ENCODE measurements around the gene FAIM2. TPM values are rescaled to one million over a fixed set of nuclear protein-coding genes. Genes with fewer than 3 reads are reported as not detected.
"Not testable (repeated sequence)": the region's sequence is repeated elsewhere in the genome, so short reads cannot be mapped to it uniquely, and the experiment has no call there.

The FAIM2 gene
- total RNA-seq, 1 experiment from 2014 or later: not detected

DNA sequence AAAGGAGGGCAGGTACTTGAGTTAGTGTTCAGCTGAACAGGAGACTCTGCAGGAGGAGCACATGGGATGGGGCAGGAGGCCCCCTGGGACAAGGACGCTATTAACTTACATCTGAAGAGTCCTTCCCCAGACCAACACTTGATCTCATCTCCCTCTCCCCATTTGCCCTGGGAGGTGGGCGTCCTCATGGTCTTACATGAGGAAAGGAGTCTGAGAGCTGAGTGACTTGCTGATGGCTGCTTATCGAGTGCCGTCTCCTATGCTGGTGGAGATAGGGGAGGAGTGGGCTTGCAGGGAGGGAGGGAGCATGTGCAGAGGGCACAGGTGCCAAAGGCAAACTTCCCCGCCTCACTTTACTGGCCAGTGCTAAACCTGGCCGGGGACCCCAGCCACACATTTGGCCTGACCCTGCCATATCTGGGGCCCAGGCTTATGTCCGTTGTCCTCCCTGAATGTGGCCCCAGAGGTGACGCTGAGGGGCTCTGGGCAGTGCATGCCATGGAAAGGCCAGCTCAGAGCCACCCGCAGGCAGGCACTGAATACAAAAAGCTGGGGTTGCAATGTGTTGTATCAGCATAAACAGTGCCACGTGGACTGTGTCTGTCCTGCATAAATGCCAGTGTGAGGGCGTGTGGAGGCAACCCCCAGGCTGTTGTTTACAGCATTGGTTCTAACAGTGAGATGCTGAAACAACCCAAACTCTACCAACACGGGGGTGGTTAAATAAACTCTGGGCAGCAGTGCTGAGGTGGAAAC is 29.4 kb downstream of the FAIM2 start:
- CTCF ChIA-PET: interaction anchor here (0.5 kb wide), 1 partner anchor 806 kb away, joined by 9 read pairs; no protein-coding TSS in a partner anchor
- no peaks in the 10 kb centered on the region for H3K4me1 Mint-ChIP-seq (ENCODE audit: low read depth, unreplicated experiment)
- H3K9me3 Mint-ChIP-seq (ENCODE audit: low read depth, unreplicated experiment): peaks cover 4% of the 10 kb centered on the region
- H3K27ac Mint-ChIP-seq (ENCODE audit: unreplicated experiment): no peak overlapping the region
- H3K36me3 Mint-ChIP-seq (ENCODE audit: insufficient read depth, unreplicated experiment): no peaks in the 10 kb centered on the region
- no peak for DNase-seq
- H3K4me3 Mint-ChIP-seq (ENCODE audit: low read depth, unreplicated experiment): no peak overlapping the region
- no TSS peak for BruUV-seq (replicated peaks)
- intact Hi-C loops (cut with micrococcal nuclease; ENCODE audit: unreplicated experiment): no loop called here
- no peaks in the 10 kb centered on the region for H3K27me3 Mint-ChIP-seq (ENCODE audit: unreplicated experiment)
- TF ChIP-seq, protein P1, sequence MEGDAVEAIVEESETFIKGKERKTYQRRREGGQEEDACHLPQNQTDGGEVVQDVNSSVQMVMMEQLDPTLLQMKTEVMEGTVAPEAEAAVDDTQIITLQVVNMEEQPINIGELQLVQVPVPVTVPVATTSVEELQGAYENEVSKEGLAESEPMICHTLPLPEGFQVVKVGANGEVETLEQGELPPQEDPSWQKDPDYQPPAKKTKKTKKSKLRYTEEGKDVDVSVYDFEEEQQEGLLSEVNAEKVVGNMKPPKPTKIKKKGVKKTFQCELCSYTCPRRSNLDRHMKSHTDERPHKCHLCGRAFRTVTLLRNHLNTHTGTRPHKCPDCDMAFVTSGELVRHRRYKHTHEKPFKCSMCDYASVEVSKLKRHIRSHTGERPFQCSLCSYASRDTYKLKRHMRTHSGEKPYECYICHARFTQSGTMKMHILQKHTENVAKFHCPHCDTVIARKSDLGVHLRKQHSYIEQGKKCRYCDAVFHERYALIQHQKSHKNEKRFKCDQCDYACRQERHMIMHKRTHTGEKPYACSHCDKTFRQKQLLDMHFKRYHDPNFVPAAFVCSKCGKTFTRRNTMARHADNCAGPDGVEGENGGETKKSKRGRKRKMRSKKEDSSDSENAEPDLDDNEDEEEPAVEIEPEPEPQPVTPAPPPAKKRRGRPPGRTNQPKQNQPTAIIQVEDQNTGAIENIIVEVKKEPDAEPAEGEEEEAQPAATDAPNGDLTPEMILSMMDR (IDR thresholded peaks at IDR 0.05; ENCODE audit: unreplicated experiment): no peak

- Mint-ChIP-seq H3K4me1 (ENCODE audit: low read depth, unreplicated experiment) (no peaks in the 10 kb centered on the region), H3K36me3 (ENCODE audit: insufficient read depth, unreplicated experiment) (no peaks in the 10 kb centered on the region), H3K9me3 (ENCODE audit: low read depth, unreplicated experiment) (peaks cover 4% of the 10 kb centered on the region), H3K27me3 (ENCODE audit: unreplicated experiment) (no peaks in the 10 kb centered on the region), H3K4me3 (ENCODE audit: low read depth, unreplicated experiment) (no peak overlapping the region), H3K27ac (ENCODE audit: unreplicated experiment) (no peak overlapping the region)
- CTCF ChIA-PET: interaction anchor here (0.6 kb wide), 1 partner anchor 1015 kb away, joined by 6 read pairs; no protein-coding TSS in a partner anchor
- intact Hi-C loops (cut with micrococcal nuclease; ENCODE audit: unreplicated experiment): no loop called here
- TF ChIP-seq, protein P1 (IDR thresholded peaks at IDR 0.05; ENCODE audit: unreplicated experiment): no peak
- BruUV-seq (replicated peaks): no TSS peak
- no peak for DNase-seq
Measured at GRCh38 chr12:49873361-49873934, 30.3 kb downstream of the FAIM2 start.

GRCh38 chr12:49872781-49873181 is 30.9 kb downstream of the FAIM2 start:
- BruUV-seq (replicated peaks): no TSS peak
- Mint-ChIP-seq H3K9me3 (ENCODE audit: low read depth, unreplicated experiment) (peaks cover under 1% of the 10 kb centered on the region), H3K4me3 (ENCODE audit: low read depth, unreplicated experiment) (no peak overlapping the region), H3K36me3 (ENCODE audit: insufficient read depth, unreplicated experiment) (no peaks in the 10 kb centered on the region), H3K27me3 (ENCODE audit: unreplicated experiment) (no peaks in the 10 kb centered on the region), H3K27ac (ENCODE audit: unreplicated experiment) (no peak overlapping the region), H3K4me1 (ENCODE audit: low read depth, unreplicated experiment) (peaks cover 4% of the 10 kb centered on the region)
- TF ChIP-seq, protein P1 (IDR thresholded peaks at IDR 0.05; ENCODE audit: unreplicated experiment): no peak
- no peak for DNase-seq
- intact Hi-C loops (cut with micrococcal nuclease; ENCODE audit: unreplicated experiment): no loop called here
- CTCF ChIA-PET: no interaction called here

- CTCF ChIA-PET: interaction anchor here (0.6 kb wide), 1 partner anchor 100 kb away, joined by 3 read pairs; no protein-coding TSS in a partner anchor
- H3K36me3 Mint-ChIP-seq (ENCODE audit: insufficient read depth, unreplicated experiment): no peaks in the 10 kb centered on the region
Measured at GRCh38 chr12:49872381-49872780, 31.3 kb downstream of the FAIM2 start.

DNA sequence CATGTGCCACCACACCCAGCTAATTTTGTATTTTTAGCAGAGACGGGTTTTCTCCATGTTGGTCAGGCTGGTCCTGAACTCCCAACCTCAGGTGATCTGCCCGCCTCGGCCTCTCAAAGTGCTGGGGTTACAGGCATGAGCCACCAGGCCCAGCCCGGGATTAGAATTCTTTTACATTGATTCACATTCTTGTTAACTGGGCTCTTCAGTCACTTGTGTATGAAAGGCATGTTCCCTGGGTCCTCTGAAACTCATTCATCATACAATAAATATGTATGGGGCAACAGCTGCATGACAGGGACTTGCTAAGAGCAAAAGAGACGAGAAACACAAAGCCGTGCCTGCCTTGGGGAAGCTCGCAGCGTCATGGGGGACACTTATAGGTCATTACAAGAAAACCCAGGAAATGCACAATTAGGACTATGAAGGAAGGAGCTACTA is 31.9 kb downstream of the FAIM2 start:
- H3K36me3 Mint-ChIP-seq (ENCODE audit: insufficient read depth, unreplicated experiment); H3K4me3 Mint-ChIP-seq (ENCODE audit: low read depth, unreplicated experiment); DNase-seq; H3K27ac Mint-ChIP-seq (ENCODE audit: unreplicated experiment); H3K9me3 Mint-ChIP-seq (ENCODE audit: low read depth, unreplicated experiment); intact Hi-C loops (cut with micrococcal nuclease; ENCODE audit: unreplicated experiment); H3K27me3 Mint-ChIP-seq (ENCODE audit: unreplicated experiment); BruUV-seq (replicated peaks): not testable (repeated sequence)
- CTCF ChIA-PET: interaction anchor here (0.6 to 0.8 kb wide), 2 partner anchors 35 to 99 kb away, joined by 3 read pairs; no protein-coding TSS in a partner anchor
- H3K4me1 Mint-ChIP-seq (ENCODE audit: low read depth, unreplicated experiment): peaks cover 10% of the 10 kb centered on the region

More at GRCh38 chr12:49872381-49872780, 31.3 kb downstream of the FAIM2 start:
- Mint-ChIP-seq H3K4me3 (ENCODE audit: low read depth, unreplicated experiment) (no peak overlapping the region), H3K4me1 (ENCODE audit: low read depth, unreplicated experiment) (peaks cover 8% of the 10 kb centered on the region), H3K9me3 (ENCODE audit: low read depth, unreplicated experiment) (no peaks in the 10 kb centered on the region), H3K27ac (ENCODE audit: unreplicated experiment) (no peak overlapping the region), H3K27me3 (ENCODE audit: unreplicated experiment) (no peaks in the 10 kb centered on the region)
- BruUV-seq (replicated peaks): no TSS peak
- no peak for DNase-seq
- TF ChIP-seq, protein P1 (IDR thresholded peaks at IDR 0.05; ENCODE audit: unreplicated experiment): no peak
- intact Hi-C loops (cut with micrococcal nuclease; ENCODE audit: unreplicated experiment): no loop called here
